ENCODE data around the gene PLEKHA1.

GRCh38 chr10:122402548-122403131, 28.1 kb downstream of the PLEKHA1 start:
- TF ChIP-seq EZH2 (IDR thresholded peaks at IDR 0.05) (no peak), POLR2AphosphoS5 (IDR thresholded peaks at IDR 0.05; ENCODE audit: borderline replicate concordance, low read depth, low read length) (no peak), FOXP2 (optimal IDR thresholded peaks at IDR 0.05; ENCODE audit: control extremely low read depth, extremely low read length, insufficient read depth) (no peak)

All from SK-N-MC (cell line).